GM21619 (cell line): ENCODE data around the gene ERC1.

Experiments used
- ATAC-seq: cut with Tn5 transposase; IDR thresholded peaks from one replicate; pipeline ENCODE4 v1.9.1; 2021; ENCODE audit not compliant: unreplicated experiment

ERC1 gene

GRCh38 chr12:1281683-1282366 lies 290.8 kb downstream of the ERC1 start:
- ATAC-seq = no peak

DNA sequence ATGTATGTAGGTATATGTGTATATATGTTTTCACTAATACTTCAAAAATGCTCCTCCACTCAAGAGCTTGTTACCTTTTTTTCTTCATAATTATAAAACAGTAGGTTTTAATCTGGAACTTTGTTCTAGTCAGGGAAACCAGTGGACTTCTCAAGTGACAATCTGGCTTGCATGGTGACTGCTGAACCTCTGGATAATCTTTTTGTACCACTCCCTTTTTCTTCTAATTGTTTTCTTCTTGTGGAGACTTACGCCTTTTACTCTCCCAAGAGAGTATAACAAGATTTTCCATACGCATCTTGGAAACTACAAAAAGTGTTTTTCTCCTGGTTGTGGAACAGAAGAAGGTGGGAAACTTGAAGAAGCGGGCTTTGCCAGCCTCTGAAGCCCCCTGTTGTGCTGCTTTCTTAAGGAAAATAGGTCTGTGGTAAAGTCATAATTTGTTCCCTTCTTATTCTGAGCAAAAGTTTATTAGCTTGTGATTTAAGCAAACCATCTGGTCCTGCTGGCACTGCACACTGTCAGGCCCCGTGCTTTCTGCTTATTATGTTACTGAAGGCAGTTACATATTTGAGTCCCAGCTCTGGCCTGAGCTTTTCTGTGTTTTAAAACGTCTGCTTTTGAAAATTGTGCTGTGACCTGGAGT lies 291.8 kb downstream of the ERC1 start:
- no peak for ATAC-seq

DNA sequence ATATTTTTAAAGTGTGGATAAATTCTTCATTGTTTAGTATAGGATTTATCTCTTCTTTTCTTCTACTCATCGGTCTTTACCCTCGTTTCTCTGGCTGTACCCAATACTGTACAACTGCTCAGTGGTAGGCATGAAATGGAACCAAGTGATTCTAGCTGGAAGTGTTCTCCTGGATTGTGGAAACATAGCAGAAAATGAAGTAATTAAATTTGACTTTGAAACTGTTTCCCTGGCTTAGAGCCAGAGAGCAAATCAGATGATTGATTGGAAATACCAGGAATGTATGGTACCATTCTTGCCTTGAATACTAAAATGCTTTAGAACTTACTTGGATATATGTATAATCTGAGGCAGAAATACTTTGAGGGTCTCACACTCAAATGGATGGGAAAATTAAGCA lies 292.3 kb downstream of the ERC1 start:
- no peak for ATAC-seq

DNA sequence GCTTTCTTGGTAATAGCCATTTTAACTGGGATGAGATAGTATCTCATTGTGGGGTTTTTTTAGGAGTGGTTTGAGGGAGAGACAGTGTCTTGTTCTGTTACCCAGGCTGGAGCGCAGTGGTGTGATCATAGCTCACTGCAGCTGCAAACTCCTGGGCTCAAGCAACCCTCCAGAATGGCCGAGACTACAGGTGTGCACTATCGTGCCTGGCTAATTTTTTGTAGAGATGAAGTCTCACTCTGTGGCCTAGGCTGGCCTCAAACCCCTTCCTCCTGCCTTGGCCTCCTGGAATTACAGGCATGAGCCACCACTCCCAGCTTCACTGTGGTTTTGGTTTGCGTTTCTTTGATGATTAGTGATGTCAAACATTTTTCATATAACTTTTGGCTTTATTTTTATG lies 293.6 kb downstream of the ERC1 start:
- ATAC-seq = no peak

- no peak for ATAC-seq
Measured at GRCh38 chr12:1287446-1287975, 296.5 kb downstream of the ERC1 start.

- no peak for ATAC-seq
Measured at GRCh38 chr12:1288333-1288732, 297.3 kb downstream of the ERC1 start.

DNA sequence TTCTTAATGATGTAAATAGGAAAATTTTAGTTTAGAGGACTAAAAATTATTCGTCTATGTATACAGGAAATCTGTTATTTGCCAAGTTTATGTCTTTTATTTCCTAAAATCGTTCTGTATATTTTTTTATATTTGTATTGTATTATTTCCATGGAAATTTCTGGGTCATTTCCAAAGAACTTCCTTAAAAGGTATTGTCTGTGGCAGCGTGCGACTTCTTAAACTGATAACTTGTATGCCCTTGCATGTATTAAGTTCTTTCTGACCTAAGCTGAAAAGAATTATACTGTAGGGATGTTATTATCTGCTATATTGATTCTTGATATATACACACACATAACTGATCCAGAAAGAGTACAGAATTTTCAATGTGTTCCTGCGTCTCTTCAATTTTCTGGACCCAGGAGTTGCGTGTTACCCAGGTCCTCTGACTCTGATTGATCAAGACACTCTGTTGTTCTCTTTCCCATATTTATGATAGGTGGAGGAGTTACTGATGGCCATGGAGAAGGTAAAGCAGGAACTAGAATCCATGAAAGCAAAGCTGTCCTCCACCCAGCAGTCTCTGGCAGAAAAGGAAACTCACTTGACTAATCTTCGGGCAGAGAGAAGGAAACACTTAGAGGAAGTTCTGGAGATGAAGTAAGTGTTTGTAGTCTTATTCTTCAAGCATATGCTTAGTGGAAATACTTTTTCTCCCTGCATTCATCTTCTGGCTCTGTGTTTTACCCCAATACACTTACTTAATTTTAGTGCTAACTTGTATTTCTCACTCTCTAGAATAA lies 298.5 kb downstream of the ERC1 start:
- no peak for ATAC-seq

DNA sequence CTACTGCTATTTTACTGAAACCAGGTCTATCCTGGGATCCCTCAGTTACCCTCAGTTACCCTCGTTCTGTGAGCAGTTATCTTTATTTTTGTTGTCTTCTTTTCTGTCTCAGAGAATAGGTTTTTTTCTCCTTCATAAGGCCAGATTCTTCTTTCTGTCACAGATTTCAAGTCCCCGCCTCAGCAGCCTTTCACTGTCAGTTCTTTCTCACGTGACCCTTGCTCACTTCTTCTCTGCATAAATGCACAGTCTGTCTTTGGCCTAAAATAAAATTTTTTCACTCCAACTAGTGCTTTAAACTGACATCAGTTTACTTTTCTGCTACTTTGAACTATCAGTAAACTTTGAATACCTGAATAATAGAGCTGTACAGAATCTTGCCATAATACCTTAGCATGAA lies 299.7 kb downstream of the ERC1 start:
- ATAC-seq = no peak

- no peak for ATAC-seq
Measured at GRCh38 chr12:1291601-1292332, 300.7 kb downstream of the ERC1 start.

- ATAC-seq = no peak
Measured at GRCh38 chr12:1293901-1294300, 302.9 kb downstream of the ERC1 start.

DNA sequence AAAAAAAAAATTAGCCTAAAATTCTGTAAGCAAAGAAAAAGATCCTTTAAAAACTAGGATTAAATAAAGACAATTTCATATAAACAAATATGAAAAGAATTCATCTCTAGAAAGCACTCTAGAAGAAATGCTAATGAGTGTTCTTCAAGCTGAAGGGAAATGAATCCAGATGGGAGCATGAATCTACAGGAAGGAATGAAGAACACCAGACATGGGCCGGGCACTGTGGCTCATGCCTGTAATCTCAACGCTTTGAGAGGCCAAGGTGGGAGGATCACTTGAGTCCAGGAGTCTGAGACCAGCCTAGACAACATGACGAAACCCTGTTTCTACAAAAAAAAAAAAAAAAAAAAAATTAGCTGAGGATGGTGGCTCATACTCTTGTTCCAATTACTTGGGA lies 306.2 kb downstream of the ERC1 start:
- ATAC-seq = no peak

DNA sequence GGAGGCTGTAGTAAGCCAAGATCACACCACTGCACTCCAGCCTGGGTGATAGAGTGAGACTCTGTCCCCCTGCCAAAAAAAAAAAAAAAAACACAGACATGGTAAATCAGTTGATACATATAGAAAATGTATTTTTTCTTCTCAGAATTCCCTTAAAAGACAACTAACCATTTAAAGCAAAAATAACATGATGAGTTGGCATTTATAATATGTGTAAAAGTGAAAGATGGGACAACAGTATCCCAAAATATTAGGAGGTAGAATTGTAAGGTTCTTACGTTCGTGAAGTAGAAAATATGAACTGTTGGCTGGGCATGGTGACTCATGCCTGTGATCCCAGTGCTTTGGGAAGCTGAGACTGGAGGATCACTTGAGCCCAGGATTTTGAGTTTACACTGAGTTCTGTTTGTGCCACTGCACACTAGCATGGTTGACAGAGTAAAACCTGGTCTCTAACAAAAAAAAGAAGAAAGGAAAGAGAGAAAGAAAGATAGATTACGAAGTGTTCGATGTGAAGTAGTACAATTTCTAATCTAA lies 306.7 kb downstream of the ERC1 start:
- ATAC-seq = no peak

DNA sequence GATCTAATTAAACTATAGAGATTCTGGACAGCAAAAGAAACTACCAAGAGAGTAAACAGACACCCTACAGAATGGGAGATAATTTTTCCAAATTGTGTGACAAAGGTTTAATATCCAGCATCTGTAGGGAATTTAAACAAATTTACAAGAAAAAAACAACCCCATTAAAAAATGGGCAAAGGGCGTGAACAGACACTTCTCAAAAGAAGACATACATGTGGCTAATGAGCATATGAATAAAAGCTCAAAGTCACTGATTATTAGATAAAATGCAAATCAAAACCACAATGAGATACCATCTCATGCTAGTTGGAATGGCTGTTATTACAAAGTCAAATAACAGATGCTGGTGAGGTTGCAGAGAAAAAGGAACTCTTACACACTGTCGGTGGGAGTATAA lies 309.4 kb downstream of the ERC1 start:
- no peak for ATAC-seq

DNA sequence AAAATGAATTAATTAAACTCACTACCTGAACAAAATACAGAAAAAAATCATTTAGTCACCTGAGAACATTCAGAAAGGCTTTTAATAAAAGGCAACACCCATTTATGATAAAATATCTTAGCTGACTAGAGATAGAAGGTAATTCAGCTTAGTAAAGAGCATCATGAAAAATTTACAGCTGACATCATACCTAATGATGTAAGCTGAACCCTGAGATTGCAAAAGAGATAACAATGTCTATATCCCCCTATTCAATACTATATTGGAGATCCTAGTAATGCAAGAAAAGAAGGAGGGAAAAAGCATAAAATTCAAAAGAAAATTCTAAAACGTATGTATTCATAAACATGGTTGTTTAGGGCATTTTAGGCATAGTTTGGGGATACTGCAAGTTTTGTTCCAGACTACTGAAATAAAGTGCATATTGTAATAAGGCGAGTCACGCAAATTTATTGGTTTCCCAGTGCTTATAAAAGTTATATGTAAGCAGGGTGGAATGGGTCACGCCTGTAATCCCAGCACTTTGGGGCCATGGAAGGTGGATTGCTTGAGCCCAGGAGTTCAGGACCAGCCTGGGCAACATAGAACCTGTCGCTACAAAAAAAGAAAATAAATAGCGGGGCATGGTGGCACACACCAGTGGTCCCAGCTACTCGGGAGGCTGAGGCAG lies 311.3 kb downstream of the ERC1 start:
- no peak for ATAC-seq

DNA sequence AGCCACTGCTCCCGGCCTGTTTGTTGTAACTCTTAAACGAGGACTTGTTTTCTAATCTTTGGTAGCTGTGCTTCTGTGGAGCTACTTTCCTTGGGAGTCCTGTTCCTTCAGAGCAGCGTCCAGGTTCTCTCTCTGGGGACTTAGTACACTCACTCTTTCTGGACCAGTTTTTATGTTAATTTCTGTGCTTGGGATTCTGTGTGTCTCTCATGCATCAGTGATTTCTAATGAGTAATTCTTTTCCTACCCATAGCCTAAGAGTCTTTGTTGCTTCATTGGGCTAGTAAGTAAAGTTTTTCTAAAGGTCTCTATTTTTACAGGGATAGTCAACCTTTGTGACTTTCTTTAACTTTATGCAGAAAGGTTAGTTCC lies 314.0 kb downstream of the ERC1 start:
- no peak for ATAC-seq

- no peak for ATAC-seq
Measured at GRCh38 chr12:1305791-1306500, 314.9 kb downstream of the ERC1 start.

GRCh38 chr12:1306817-1307216 lies 315.8 kb downstream of the ERC1 start:
- no peak for ATAC-seq

DNA sequence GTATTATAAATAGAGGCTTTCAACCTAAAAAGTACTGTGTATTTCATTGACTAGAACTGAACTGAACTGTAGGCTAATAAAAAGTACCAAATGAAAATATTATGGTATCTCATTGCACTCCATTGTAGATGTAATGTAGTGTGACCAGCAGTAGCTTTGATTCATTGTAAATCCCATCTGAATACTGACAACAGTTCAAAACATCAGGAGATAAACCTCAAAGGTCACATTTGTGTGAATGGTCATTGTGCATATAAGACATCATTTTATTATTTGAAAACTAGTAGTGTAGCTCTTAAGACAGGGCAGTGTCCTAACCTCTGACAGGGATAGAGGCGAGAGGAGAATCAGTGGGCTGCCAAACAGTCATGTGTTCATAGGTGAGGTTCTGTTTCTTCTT lies 316.8 kb downstream of the ERC1 start:
- no peak for ATAC-seq

DNA sequence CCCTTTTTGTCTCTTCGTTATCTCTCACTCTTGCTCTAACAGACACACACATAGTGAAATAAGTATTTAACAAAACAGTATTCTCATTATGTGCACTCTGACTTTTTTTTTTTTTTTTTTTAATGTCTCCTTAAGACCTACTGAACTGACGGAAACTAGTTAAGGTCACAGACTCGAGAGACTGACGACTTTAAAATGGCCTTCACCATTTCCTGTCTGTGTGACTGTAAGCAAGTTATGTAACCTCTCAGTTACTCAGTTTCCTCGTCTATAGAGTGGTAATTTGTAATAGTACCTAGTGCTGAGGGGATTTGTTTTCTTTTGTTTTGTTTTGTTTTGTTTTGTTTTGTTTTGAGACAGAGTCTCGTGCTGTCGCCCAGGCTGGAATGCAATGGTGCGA lies 318.6 kb downstream of the ERC1 start:
- ATAC-seq = no peak

DNA sequence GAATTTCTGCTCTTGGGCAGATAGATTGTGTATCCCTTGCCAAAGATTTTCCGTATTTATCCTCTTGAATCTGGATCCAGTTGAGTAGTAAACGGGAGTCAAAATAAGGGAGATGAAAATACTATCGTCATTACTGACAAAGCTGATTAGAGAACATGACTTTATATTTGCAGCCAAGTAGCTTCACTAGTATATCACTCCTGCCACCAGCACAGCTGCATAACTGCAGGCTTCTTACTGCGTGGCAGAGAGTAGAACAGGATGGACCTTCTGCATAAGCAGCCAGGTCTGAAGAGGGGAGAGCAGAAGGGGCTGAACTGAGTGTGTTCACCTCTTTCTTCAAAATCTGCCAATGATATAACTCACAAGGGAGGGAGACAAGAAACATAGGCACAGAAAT lies 319.6 kb downstream of the ERC1 start:
- no peak for ATAC-seq
